Stimulated activated CD4-positive, alpha-beta T cell treated with anti-CD3 and anti-CD28 coated beads, Interleukin-12 subunit alpha, Interleukin-12 subunit beta, amount 100 ng/mL, for 48 hours (primary cell): ENCODE results near the gene KAZALD1.

Experiments used
- DNase-seq, 3 donors: peaks; one replicate each; pipeline ENCODE4 v3.0.0-alpha.2; 2020; ENCODE audit warnings: low read depth in 2 of 3, low spot score in 1 of 3

Gene KAZALD1

GRCh38 chr10:101066896-101067355 lies 5.1 kb downstream of the KAZALD1 start:
- DNase-seq = no peak

DNA sequence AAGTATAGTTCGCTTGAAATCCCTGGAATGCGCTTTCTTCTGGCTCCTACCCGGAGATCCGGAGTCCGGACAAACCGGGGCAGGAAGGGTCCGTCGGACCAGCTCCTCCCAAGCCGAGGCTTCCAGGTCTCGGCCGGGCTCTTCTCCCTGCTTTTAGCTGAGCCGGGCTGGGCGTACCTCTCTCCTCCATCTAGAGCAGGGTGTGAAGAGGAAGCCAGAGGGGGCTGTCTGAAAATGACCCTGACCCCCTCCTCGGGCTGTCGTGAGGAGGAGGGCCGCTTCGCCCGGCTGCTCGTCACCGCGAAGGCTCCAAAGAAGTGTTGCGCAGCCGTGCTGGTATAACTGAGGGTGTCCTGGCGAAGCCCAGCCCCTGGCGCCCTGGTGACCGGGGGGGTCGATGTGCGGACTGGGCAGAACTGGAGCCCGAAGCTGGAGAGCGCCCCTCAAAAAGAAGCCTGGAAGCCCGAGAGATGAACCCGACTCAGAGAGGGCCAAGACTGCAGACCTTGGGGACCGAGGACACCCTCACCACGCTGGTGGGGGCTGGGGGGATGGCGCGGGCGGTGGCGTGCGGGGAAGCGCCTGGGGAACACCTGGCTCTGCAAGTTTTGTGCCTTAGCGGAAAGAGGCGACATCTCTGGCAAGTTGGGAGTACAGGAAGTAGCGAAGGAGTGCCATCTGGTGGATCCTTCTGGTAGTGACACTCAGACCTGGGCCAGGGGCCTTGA lies 5.7 kb downstream of the KAZALD1 start:
- DNase-seq = peak; percentile 61 to 91 (median 73)

DNA sequence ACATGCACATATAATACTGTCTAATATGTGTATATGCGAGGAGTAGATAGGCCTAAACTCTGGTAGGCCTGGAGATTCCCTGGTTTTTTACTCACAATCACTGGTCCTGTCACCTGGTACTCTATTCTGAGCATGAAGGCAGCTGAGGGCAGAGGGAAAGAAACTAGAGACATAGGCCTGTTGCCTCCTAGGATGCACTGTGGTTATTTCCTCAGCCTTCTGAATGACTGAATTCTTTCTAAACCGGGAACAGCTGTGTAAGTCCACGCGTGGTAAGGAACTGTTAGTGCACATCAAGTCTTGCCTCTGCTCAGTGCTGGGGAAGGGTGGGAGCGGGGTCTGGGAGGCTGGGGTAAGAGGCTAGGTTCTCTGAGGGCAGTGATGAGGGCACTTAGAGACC lies 7.7 kb downstream of the KAZALD1 start:
- no peak for DNase-seq

GRCh38 chr10:101070098-101070497 lies 8.3 kb downstream of the KAZALD1 start:
- no peak for DNase-seq

- DNase-seq = no peak
Observed at GRCh38 chr10:101071267-101071884, 9.6 kb downstream of the KAZALD1 start.

GRCh38 chr10:101071885-101072433 lies 10.2 kb downstream of the KAZALD1 start:
- no peak for DNase-seq

GRCh38 chr10:101072923-101073322 lies 11.1 kb downstream of the KAZALD1 start:
- no peak for DNase-seq

DNA sequence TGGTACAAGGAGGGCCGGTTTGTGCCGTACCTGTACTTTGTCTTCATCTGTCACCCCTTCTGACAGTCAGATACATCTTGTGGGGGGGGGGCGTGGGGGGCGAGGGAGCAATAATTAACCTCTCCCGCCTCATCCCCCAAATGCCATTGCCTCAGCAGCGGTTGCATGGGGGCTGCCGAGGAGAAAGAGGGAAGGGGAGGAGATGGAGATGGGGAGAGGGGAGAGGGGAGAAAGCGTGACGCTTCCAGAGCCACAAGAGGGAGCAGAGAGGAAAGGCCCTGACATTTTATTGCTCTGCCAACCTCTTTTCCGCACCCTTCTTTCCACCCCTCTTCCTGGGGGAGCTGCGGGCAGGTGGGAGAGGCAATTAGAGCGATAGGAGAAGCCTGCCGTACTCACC lies 11.8 kb downstream of the KAZALD1 start:
- no peak for DNase-seq

GRCh38 chr10:101075775-101076174 lies 14.0 kb downstream of the KAZALD1 start:
- no peak for DNase-seq

DNA sequence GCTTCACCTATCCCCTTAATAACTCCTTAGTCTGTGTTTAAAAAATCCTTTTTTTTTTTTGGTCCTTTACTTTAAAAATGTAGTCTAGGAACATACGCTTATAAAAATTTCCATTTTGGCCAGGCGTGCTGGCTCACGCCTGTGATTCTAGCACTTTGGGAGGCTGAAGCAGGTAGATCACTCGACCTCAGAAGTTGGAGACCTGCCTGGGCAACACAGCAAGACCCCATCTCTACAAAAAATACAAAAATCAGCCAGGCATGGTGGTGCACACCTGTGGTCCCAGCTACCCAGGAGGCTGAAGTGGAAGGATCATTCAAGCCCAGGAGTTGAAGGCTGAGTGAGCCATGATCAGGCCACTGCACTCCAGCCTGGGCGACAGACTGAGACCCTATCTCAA lies 14.8 kb downstream of the KAZALD1 start:
- DNase-seq = no peak

GRCh38 chr10:101079874-101080273 lies 18.1 kb downstream of the KAZALD1 start:
- DNase-seq = no peak

- no peak for DNase-seq
Observed at GRCh38 chr10:101080933-101081931, 19.4 kb downstream of the KAZALD1 start.

DNA sequence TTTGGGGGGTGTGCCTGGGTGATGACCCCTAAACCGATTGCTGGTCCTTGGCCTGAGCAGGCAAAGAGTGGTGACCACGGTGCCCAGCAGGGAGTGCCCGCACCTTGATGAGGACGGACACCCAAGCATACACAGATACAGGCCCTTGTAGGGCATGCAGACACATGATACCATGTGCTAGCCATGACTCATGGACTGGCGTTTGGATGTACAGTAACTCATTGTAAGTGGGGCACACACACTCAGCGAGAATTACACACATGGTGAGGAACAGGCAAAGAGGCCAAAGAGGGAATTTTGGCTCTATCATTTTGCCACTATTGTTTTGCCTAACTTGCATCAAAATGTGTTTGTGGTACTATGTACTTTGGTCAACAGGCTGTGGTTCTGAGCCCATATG lies 24.1 kb downstream of the KAZALD1 start:
- DNase-seq = no peak

GRCh38 chr10:101087376-101087775 lies 25.6 kb downstream of the KAZALD1 start:
- DNase-seq = no peak

GRCh38 chr10:101087965-101088364 lies 26.2 kb downstream of the KAZALD1 start:
- DNase-seq = no peak

- DNase-seq = no peak
Observed at GRCh38 chr10:101089520-101090299, 27.9 kb downstream of the KAZALD1 start.

- DNase-seq = no peak
Observed at GRCh38 chr10:101090597-101090996, 28.8 kb downstream of the KAZALD1 start.

DNA sequence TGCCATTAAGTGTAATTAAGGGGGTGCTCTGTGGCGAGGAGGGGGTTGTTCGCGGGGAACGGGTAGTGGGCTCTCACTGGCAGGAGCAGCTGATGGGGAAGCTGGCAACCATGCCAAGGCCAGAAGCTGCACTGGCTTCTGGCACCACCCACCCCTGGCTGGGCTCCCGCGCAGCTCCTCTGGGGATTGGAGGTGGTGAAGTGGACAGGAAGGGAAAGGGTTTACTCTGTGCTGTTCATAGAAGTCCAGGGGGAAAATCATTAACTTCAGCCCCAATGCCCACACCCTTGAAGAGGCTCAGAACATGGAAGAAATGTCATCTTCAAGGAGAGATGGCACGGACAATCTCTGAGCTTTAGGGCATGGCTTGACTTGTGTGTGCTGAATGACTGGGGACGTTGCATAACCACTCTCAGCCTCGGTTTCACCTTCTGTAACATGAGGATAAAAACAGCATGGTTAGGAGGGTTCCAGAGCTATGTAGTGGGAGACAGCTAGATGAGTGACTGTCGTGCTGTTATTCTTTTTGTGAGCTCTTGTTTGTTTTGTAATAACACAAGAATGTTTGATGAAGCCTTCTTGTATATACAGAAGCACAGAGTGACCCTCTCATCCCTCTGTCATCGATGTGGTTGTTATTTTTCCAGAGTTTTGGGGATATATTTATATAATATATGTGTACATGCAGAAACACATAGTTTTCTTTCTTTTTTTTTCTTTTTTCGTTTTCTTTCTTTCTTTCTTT lies 29.9 kb downstream of the KAZALD1 start:
- DNase-seq = no peak

- no peak for DNase-seq
Observed at GRCh38 chr10:101092881-101093354, 31.1 kb downstream of the KAZALD1 start.
